ENCODE measurements around the gene TMPRSS7.

DNA sequence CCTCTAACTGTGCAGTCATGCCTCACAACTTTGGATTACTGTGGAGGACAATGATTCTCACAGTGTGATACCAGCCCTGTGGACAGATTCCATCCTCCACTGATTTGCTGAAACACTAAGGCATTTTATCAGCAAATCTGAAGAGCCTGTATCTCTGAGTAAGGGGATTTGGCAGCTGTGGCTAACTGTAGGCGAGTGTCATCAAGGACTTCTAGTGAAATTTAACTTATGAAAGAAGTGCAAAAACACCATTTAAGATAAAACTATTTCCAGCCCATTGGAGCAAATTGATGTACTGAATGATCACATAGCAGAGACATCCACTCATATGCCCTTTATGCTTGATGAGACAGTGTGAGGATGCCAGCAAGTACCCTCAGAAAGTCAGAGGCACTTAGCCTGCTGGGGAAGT, 13.9 kb upstream of the TMPRSS7 start:
- TF ChIP-seq, protein P1, sequence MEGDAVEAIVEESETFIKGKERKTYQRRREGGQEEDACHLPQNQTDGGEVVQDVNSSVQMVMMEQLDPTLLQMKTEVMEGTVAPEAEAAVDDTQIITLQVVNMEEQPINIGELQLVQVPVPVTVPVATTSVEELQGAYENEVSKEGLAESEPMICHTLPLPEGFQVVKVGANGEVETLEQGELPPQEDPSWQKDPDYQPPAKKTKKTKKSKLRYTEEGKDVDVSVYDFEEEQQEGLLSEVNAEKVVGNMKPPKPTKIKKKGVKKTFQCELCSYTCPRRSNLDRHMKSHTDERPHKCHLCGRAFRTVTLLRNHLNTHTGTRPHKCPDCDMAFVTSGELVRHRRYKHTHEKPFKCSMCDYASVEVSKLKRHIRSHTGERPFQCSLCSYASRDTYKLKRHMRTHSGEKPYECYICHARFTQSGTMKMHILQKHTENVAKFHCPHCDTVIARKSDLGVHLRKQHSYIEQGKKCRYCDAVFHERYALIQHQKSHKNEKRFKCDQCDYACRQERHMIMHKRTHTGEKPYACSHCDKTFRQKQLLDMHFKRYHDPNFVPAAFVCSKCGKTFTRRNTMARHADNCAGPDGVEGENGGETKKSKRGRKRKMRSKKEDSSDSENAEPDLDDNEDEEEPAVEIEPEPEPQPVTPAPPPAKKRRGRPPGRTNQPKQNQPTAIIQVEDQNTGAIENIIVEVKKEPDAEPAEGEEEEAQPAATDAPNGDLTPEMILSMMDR (IDR thresholded peaks at IDR 0.05): no peak
- TF ChIP-seq, protein P2, sequence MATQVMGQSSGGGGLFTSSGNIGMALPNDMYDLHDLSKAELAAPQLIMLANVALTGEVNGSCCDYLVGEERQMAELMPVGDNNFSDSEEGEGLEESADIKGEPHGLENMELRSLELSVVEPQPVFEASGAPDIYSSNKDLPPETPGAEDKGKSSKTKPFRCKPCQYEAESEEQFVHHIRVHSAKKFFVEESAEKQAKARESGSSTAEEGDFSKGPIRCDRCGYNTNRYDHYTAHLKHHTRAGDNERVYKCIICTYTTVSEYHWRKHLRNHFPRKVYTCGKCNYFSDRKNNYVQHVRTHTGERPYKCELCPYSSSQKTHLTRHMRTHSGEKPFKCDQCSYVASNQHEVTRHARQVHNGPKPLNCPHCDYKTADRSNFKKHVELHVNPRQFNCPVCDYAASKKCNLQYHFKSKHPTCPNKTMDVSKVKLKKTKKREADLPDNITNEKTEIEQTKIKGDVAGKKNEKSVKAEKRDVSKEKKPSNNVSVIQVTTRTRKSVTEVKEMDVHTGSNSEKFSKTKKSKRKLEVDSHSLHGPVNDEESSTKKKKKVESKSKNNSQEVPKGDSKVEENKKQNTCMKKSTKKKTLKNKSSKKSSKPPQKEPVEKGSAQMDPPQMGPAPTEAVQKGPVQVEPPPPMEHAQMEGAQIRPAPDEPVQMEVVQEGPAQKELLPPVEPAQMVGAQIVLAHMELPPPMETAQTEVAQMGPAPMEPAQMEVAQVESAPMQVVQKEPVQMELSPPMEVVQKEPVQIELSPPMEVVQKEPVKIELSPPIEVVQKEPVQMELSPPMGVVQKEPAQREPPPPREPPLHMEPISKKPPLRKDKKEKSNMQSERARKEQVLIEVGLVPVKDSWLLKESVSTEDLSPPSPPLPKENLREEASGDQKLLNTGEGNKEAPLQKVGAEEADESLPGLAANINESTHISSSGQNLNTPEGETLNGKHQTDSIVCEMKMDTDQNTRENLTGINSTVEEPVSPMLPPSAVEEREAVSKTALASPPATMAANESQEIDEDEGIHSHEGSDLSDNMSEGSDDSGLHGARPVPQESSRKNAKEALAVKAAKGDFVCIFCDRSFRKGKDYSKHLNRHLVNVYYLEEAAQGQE (IDR thresholded peaks at IDR 0.05; ENCODE audit: insufficient read depth in 1 of 2, low read depth in 2 of 2, low read length in 1 of 2): no peak
- TF ChIP-seq POLR2AphosphoS5 (IDR thresholded peaks at IDR 0.05; ENCODE audit: low read depth, low read length): no peak
- TF ChIP-seq TCF7L2 (IDR thresholded peaks at IDR 0.05; ENCODE audit: low read depth, low read length): no peak
